Parathyroid adenoma (tissue), 2 donors: ENCODE results near the gene SESTD1.

ENCODE experiments used
- H2AFZ ChIP-seq: fragments of 300-600 bp; sonication (generic); one replicate; pipeline ENCODE4 v1.7.0; 2017; ENCODE audit warnings: antibody characterized with exemption, mild to moderate bottlenecking
- H3K27ac ChIP-seq: fragments of 300-600 bp; sonication (generic); one replicate; pipeline ENCODE4 v1.7.0; 2017
- H3K27me3 ChIP-seq: fragments of 300-600 bp; sonication (generic); one replicate; pipeline ENCODE4 v1.7.0; 2017; ENCODE audit warnings: low read length; ENCODE audit not compliant: control insufficient read depth, insufficient read depth
- H3K36me3 ChIP-seq: fragments of 300-600 bp; sonication (generic); one replicate; pipeline ENCODE4 v1.7.0; 2017; ENCODE audit warnings: low read length; ENCODE audit not compliant: control insufficient read depth, insufficient read depth
- H3K4me1 ChIP-seq: fragments of 300-600 bp; sonication (generic); one replicate; pipeline ENCODE4 v1.7.0; 2017; ENCODE audit warnings: control low read depth
- H3K4me2 ChIP-seq: fragments of 300-600 bp; sonication (generic); one replicate; pipeline ENCODE4 v1.7.0; 2017; ENCODE audit warnings: low read length
- H3K4me3 ChIP-seq: fragments of 300-600 bp; sonication (generic); one replicate; pipeline ENCODE4 v1.7.0; 2017; ENCODE audit warnings: low read depth, low read length
- H3K79me2 ChIP-seq: fragments of 300-600 bp; sonication (generic); one replicate; pipeline ENCODE4 v1.7.0; 2017; ENCODE audit warnings: control low read depth
- H3K9ac ChIP-seq: fragments of 300-600 bp; sonication (generic); one replicate; pipeline ENCODE4 v1.7.0; 2017; ENCODE audit warnings: mild to moderate bottlenecking
- H3K9me3 ChIP-seq: fragments of 300-600 bp; sonication (generic); one replicate; pipeline ENCODE4 v1.7.0; 2017; ENCODE audit warnings: low read length; ENCODE audit not compliant: control insufficient read depth
- TF ChIP-seq, protein P1 (sequence below): fragments of 300-600 bp; sonication (generic); IDR thresholded peaks from one replicate; pipeline ENCODE4 v1.7.0; 2017; ENCODE audit warnings: antibody characterized with exemption, mild to moderate bottlenecking
- donor health status: primary hyperparathyroidism.

The SESTD1 gene

DNA sequence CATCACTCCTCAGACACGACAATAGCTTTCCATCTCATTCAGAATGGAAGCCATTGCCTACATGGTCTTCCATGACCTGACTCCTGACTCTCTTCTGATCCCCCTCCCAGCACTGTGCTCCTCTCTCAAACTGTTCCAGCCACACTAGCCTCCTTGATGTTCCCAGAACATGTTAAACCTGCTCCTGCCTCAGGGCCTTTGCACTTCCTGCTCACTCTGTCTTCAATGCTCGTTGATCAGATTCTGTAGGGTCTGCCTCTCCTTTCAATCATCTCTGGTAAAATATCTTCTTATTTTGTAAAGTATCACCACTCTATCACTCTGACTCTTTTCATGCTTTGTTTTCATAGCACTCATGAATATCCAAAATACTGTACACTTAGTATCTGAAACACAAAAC lies 84.9 kb downstream of the SESTD1 start:
- H3K9ac ChIP-seq, result no peak overlapping the region
- no peak overlapping the region for H3K27ac ChIP-seq
- H3K4me2 ChIP-seq, result no peak overlapping the region
- H3K27me3 ChIP-seq, result no peaks in the 10 kb centered on the region
- no peaks in the 10 kb centered on the region for H3K9me3 ChIP-seq
- H3K4me1 ChIP-seq, result no peaks in the 10 kb centered on the region
- H2AFZ ChIP-seq, result no peak overlapping the region
- H3K36me3 ChIP-seq, result no peaks in the 10 kb centered on the region
- H3K79me2 ChIP-seq, result no peaks in the 10 kb centered on the region
- no peak overlapping the region for H3K4me3 ChIP-seq
- TF ChIP-seq, protein P1, sequence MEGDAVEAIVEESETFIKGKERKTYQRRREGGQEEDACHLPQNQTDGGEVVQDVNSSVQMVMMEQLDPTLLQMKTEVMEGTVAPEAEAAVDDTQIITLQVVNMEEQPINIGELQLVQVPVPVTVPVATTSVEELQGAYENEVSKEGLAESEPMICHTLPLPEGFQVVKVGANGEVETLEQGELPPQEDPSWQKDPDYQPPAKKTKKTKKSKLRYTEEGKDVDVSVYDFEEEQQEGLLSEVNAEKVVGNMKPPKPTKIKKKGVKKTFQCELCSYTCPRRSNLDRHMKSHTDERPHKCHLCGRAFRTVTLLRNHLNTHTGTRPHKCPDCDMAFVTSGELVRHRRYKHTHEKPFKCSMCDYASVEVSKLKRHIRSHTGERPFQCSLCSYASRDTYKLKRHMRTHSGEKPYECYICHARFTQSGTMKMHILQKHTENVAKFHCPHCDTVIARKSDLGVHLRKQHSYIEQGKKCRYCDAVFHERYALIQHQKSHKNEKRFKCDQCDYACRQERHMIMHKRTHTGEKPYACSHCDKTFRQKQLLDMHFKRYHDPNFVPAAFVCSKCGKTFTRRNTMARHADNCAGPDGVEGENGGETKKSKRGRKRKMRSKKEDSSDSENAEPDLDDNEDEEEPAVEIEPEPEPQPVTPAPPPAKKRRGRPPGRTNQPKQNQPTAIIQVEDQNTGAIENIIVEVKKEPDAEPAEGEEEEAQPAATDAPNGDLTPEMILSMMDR, result no peak

DNA sequence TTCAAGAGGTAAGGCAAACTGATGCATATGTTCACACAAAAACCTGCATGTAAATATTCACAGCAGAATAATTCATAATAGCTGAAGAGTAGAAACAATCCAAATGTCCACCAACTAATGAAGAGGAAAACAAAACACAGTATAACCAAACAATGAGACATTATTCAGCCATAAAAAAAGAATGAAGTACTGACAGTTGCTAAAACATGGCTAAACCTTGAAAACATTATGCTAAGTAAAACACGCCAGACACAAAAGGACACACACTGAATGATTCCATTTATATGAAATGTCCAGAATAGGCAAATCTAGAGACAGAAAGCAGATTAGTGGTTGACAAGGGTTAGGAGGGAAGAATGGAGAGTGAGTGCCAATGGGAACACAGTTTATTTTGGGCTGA lies 86.9 kb downstream of the SESTD1 start:
- H3K4me1 ChIP-seq, result no peaks in the 10 kb centered on the region
- H3K27ac ChIP-seq, result no peak overlapping the region
- no peaks in the 10 kb centered on the region for H3K79me2 ChIP-seq

DNA sequence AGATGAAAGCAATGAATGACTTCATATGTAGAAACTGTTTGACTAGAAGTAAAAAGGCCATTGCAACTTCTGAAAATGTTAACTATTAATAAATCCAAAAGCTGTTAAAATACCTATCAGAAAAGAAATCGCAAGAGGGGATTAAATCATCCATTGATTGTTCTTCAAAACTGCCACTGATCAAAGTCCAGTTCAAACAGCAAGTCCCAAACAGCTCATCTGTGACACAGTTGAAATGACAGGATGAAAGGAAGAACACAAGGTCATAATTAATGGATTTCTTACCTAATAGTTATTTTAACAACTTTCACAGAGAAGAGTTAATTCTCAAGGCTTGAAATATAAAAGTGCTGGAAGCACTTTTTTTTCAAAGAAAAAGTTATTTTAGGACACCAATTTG lies 90.4 kb downstream of the SESTD1 start:
- Histone ChIP-seq H3K9ac (no peak overlapping the region), H3K9me3 (no peaks in the 10 kb centered on the region), H3K27ac (no peak overlapping the region), H3K79me2 (no peaks in the 10 kb centered on the region), H3K27me3 (no peaks in the 10 kb centered on the region), H3K4me3 (no peak overlapping the region), H3K36me3 (no peaks in the 10 kb centered on the region), H2AFZ (no peak overlapping the region), H3K4me2 (no peak overlapping the region), H3K4me1 (no peaks in the 10 kb centered on the region)
- TF ChIP-seq, protein P1, result no peak

More for the DNA sequence above, 86.9 kb downstream of the SESTD1 start:
- Histone ChIP-seq H3K9ac (no peak overlapping the region), H3K36me3 (no peaks in the 10 kb centered on the region), H2AFZ (no peak overlapping the region), H3K4me2 (no peak overlapping the region), H3K9me3 (no peaks in the 10 kb centered on the region), H3K27me3 (no peaks in the 10 kb centered on the region), H3K4me3 (no peak overlapping the region)
- TF ChIP-seq, protein P1, result no peak

DNA sequence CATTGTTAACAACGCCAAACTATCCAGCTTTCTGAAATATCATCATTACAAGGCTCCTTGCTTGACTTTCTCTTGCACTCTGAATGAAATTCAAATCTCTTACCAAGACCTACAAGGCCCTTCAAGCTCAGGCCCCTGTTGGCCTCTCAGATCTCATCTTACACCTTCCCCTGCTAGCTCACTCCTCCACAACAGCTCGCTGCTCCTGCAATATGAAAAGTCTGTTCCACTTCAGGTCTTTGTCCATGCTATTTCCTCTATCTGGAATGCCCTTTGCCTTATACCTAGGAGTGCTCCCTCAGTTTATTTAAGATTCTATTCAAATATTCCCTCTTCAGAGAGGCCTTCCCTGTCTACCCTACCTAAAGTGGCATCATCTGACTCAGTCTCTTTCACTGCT lies 91.7 kb downstream of the SESTD1 start:
- no peaks in the 10 kb centered on the region for H3K4me1 ChIP-seq
- H3K27me3 ChIP-seq, result no peaks in the 10 kb centered on the region
- H3K9me3 ChIP-seq, result no peaks in the 10 kb centered on the region
- no peak overlapping the region for H3K9ac ChIP-seq
- no peak overlapping the region for H3K27ac ChIP-seq
- no peak overlapping the region for H3K4me3 ChIP-seq
- H3K4me2 ChIP-seq, result no peak overlapping the region
- no peaks in the 10 kb centered on the region for H3K79me2 ChIP-seq
- no peak overlapping the region for H2AFZ ChIP-seq
- H3K36me3 ChIP-seq, result no peaks in the 10 kb centered on the region
- TF ChIP-seq, protein P1, result no peak

DNA sequence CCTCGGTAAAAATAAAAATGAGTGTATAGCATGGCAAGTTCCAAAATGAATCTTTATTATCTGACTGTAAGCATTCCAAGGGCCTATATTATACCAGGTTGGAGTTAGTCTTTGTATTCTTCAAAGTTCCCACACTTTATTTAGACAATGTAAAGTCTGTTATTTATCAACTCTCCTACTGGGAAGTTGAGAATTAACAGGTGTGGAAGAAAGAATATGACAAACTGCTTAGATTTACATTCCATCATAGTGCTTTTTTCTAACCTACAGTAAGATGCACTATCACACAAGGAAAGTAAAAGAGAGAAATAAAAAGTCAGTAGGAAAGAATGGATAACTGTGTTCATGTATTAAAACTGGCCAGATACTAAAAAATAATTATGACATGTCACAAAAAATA lies 93.3 kb downstream of the SESTD1 start:
- Histone ChIP-seq H3K9ac (no peak overlapping the region), H3K27ac (no peak overlapping the region), H3K4me3 (no peak overlapping the region), H3K4me1 (no peaks in the 10 kb centered on the region), H3K27me3 (no peaks in the 10 kb centered on the region), H3K36me3 (no peaks in the 10 kb centered on the region), H3K9me3 (no peaks in the 10 kb centered on the region), H2AFZ (no peak overlapping the region), H3K4me2 (no peak overlapping the region), H3K79me2 (no peaks in the 10 kb centered on the region)
- TF ChIP-seq, protein P1, result no peak
